ENCODE data around the gene FOXRED2.

Gene FOXRED2

DNA sequence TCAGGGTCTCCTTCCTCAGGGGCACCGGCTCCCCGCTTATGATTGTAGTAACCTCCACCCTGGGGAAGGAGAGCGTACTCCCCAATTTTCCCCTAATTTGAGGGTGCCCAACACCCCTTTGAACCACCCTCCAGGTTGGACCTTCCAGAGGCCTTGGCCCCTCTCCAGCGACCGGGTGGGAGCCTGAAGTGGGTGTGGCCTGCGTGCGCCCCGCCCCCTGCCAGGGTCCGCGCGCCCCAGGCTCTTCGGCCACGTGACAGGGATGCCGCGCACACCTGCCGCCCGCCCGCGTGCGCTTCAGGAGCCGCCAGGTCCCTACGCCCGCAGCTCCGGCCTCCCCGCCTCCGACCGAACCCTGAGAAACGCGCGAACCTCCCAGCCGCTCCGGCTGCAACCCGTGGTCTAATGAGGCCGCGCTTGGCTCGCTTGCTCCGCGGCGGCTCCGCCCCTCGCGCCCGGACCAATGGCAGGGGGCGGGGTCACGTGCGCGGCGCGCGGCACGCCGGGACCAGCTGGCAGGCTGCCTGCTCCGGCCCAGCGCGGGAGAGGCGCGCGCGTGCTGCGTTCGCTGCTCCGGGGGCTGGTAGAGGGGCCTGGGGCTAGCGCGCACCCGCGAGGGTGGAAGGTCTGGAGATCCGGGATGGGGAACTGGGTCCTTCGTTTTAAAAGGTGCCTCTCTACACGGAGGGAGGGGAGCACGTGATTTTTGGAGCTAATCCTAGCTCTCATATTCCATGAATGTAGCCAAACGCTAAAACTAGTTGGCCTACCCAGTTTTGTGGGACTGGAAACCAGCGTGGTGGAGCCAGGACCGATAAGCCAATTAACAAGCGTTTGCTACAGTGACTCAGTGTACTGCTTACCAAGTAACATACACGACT, at the start of gene FOXRED2:
TSS of gene FOXRED2 (minus strand) at position 404 of the 881 bp plus-strand sequence. CDS start 618 bp downstream, outside the sequence.
- DNase-seq (ENCODE audit: insufficient read length, low spot score) (no peak), FAIRE-seq (no peak)
- TF ChIP-seq, protein P1, sequence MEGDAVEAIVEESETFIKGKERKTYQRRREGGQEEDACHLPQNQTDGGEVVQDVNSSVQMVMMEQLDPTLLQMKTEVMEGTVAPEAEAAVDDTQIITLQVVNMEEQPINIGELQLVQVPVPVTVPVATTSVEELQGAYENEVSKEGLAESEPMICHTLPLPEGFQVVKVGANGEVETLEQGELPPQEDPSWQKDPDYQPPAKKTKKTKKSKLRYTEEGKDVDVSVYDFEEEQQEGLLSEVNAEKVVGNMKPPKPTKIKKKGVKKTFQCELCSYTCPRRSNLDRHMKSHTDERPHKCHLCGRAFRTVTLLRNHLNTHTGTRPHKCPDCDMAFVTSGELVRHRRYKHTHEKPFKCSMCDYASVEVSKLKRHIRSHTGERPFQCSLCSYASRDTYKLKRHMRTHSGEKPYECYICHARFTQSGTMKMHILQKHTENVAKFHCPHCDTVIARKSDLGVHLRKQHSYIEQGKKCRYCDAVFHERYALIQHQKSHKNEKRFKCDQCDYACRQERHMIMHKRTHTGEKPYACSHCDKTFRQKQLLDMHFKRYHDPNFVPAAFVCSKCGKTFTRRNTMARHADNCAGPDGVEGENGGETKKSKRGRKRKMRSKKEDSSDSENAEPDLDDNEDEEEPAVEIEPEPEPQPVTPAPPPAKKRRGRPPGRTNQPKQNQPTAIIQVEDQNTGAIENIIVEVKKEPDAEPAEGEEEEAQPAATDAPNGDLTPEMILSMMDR (IDR thresholded peaks at IDR 0.05; ENCODE audit: insufficient read depth, missing control alignments) = no peak

DNA sequence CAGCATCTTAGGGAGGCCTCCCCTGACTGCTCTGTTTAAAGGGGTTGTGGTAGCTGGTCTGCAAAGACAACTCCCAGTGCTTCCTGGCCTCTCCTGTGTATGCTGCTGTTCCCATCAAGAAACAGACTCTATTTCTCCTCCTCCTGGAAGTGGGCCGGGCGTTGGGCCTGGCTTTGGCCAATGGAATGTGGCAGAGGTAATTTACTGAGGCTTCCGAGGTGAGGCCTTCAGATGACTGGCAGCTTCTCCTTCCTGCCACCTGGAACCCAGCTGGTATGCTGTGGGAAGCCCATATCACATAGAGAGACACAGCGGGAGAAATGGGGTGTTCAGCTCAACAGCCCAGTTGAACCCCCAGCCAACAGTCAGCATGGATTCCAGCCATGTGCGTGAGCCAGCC, 47.3 kb upstream of the FOXRED2 start:
- TF ChIP-seq, protein P1 (IDR thresholded peaks at IDR 0.05; ENCODE audit: insufficient read depth, missing control alignments) = no peak
- FAIRE-seq = no peak
- DNase-seq (ENCODE audit: insufficient read length, low spot score) = no peak

DNA sequence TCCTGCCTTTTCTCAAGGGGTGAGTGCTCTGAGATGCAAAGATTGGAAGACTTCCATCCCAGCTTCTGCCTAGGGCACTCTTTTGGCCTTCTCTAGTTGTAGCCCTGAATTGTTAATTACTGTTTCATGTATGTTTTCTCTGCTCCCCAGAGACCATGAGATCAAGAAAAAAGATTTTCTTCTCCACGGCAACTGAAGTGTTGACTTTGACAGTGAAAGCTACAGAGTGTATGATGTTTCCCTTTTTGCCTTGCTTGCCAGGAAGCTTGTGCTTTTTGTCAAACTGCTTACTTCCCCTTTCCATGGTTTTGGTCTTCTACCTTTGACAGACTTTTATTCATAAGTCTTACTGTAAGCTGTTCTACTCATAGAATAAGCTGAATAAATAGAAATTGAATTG, 45.4 kb upstream of the FOXRED2 start:
- TF ChIP-seq, protein P1 (IDR thresholded peaks at IDR 0.05; ENCODE audit: insufficient read depth, missing control alignments) = no peak
- FAIRE-seq (no peak), DNase-seq (ENCODE audit: insufficient read length, low spot score) (no peak)

DNA sequence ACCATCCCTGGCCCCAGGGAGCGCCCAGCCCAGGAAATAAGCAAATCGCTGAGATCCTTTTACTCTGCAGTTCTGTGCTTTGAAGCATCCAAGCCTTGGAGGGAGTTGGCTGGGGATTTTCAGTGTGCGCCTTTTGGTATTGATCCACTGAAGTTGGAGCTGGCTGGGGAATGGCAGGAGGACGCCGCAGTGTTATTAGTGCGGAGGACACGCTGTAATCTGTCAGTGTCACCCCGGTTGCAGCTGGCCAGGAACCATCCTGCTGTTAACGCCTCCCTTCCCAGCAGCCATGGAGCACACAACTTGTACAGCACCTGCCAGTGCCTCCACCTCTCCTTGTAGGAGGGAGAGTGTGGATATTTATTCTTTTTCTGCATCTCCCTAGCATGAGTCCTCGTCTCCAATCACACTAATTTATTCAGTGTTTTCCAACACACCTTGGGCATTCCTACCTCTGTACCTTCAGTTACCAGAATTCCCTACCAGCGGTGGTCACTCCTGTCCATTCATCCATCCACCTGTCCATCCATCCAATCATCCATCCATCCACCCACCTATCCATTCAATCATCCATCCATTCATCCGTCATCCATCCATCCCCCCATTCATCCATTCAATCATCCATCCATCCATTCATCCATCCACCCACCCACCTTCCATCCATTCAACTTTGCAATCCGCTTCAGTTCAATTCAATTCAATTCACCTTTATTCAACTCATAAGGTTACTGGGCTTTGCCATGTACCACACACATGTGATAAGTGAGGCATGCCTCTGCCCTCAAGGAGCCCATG, 44.1 kb upstream of the FOXRED2 start:
- no peak for FAIRE-seq
- TF ChIP-seq, protein P1 (IDR thresholded peaks at IDR 0.05; ENCODE audit: insufficient read depth, missing control alignments) = no peak
- DNase-seq (ENCODE audit: insufficient read length, low spot score) = no peak

DNA sequence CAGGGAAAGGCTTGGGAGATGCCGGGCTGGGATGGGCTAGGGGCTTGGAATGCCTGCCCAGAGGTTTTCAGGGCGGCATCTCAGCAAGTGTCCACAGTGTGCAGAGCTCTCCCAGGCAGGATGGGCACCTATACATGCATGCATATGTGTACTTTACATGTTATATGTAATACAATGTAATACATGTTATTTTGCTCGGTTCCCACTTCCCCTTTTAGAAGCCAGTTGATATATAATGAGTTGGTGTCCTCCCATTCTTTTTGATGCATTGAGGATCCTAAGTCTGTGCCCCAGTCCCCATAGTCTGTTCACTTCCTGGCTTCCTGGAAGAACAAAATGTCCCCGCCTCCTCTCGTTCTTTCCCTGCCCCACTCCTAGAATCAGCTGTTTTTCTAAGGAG, 42.2 kb upstream of the FOXRED2 start:
- DNase-seq (ENCODE audit: insufficient read length, low spot score) = no peak
- no peak for FAIRE-seq
- TF ChIP-seq, protein P1 (IDR thresholded peaks at IDR 0.05; ENCODE audit: insufficient read depth, missing control alignments) = no peak

DNA sequence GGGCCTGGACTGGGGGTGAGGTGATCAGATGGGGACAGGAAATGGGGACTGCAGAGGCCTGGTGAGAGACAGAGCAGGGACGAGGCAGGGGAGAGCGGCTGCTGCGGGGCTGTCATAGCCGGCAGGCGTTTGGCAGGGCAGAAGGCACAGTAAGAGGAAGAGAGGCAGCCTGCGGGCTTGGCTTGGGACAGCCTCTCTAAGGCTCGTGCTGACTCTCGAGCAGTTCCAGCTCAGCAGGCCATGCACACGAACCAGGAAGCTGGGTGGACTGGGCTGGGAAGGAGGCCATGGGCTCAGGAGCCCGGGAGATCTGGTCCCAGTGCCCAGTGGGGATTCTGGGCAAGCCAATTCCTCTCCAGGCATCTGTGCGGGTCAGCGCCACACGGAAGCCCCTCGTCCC, 41.8 kb upstream of the FOXRED2 start:
- no peak for FAIRE-seq
- TF ChIP-seq, protein P1 (IDR thresholded peaks at IDR 0.05; ENCODE audit: insufficient read depth, missing control alignments) = no peak

More for the DNA sequence above, 41.8 kb upstream of the FOXRED2 start:
- DNase-seq (ENCODE audit: insufficient read length, low spot score) = no peak

Measured in D721Med (cell line).